HepG2 (cell line): ENCODE measurements around the gene NUB1. TPM values are rescaled to one million over a fixed set of nuclear protein-coding genes. Genes with fewer than 3 reads are reported as not detected.

ENCODE experiments used
- ATAC-seq: fragments of 200-7000 bp; cut with Tn5 transposase; 3 replicates; pipeline ENCODE4 v1.9.1; 2020; ENCODE audit warnings: mild to moderate bottlenecking, moderate library complexity
- BruUV-seq: library from RNA; stranded (reverse); fragments of 400-500 nt; replicated peaks from 2 replicates; lab custom pipeline; 2021; lab: Mats Ljungman, UMichigan
- CTCF ChIA-PET: fragments of 300-600 bp; formaldehyde crosslinking; extraction: SDS; loops from one replicate; lab custom pipeline; 2021; ENCODE audit warnings: low total read pairs, inconsistent platforms, low intra/inter-chr PET ratio; lab: Yijun Ruan, JAX
- POLR2A ChIA-PET: fragments of 350-600 bp; sonication (Branson Sonifier 250); formaldehyde crosslinking; loops from one replicate; lab custom pipeline; 2020; ENCODE audit warnings: antibody characterized with exemption, inconsistent platforms; lab: Yijun Ruan, JAX
- DNase-seq: peaks from one replicate; pipeline ENCODE4 v3.0.0-alpha.2; 2015; ENCODE audit warnings: low spot score
- FAIRE-seq: peaks from 3 replicates; lab custom pipeline; 2011; peaks lifted over from hg19 to GRCh38; lab: Jason Lieb, UNC
- H2AFZ ChIP-seq: one replicate; pipeline ENCODE4 v1.6.1; 2011; ENCODE audit warnings: low read length, inconsistent platforms
- H3K27ac ChIP-seq: fragments of 300-600 bp; 3 replicates; pipeline ENCODE4 v1.8.0; 2011; ENCODE audit warnings: mixed run types, mild to moderate bottlenecking, mixed read lengths, low read length, inconsistent platforms; ENCODE audit not compliant: insufficient read depth; ENCODE audit errors: extremely low read length
- H3K27me3 ChIP-seq, 2 experiments: fragments of 200-600 bp in 1 of 2; 2 replicates in 1 of 2; 3 replicates in 1 of 2; pipeline versions ENCODE4 v1.6.0 to v1.8.0; 2011; ENCODE audit warnings: low read length in 2 of 2, mild to moderate bottlenecking in 2 of 2, moderate library complexity in 2 of 2, inconsistent platforms in 1 of 2; ENCODE audit not compliant: insufficient read depth in 2 of 2, control insufficient read depth in 1 of 2
- H3K36me3 ChIP-seq, 2 experiments: fragments of 200-600 bp in 1 of 2; replicated peaks in 1 of 2; 2 replicates in 1 of 2; 3 replicates in 1 of 2; pipeline versions ENCODE4 v1.5.1 to v1.8.0; 2011; ENCODE audit warnings: low read length in 2 of 2, inconsistent platforms in 1 of 2; ENCODE audit not compliant: insufficient read depth in 2 of 2, control insufficient read depth in 1 of 2
- H3K4me1 ChIP-seq: 2 replicates; pipeline ENCODE4 v1.5.1; 2012; ENCODE audit warnings: low read length, inconsistent platforms; ENCODE audit not compliant: insufficient read depth
- H3K4me2 ChIP-seq: 2 replicates; pipeline ENCODE4 v1.6.0; 2011; ENCODE audit warnings: low read depth, low read length, inconsistent platforms
- H3K4me3 ChIP-seq, 3 experiments: fragments of 200-600 bp in 1 of 3; sonication (generic), shearing (Covaris generic) in 1 of 3; replicated peaks in 1 of 3; 2 replicates each; pipeline ENCODE4 v1.5.1; 2011 to 2016; ENCODE audit warnings: low read length in 3 of 3, inconsistent platforms in 2 of 3, low read depth in 2 of 3, mild to moderate bottlenecking in 2 of 3, control low read depth in 1 of 3, mixed read lengths in 1 of 3; ENCODE audit not compliant: insufficient read depth in 1 of 3
- H3K79me2 ChIP-seq: one replicate; pipeline ENCODE4 v1.6.1; 2011; ENCODE audit warnings: low read length, inconsistent platforms; ENCODE audit not compliant: insufficient read depth
- H3K9ac ChIP-seq: 2 replicates; pipeline ENCODE4 v1.6.0; 2011; ENCODE audit warnings: mild to moderate bottlenecking, low read depth, low read length, inconsistent platforms; ENCODE audit not compliant: insufficient read depth
- H3K9me3 ChIP-seq: 2 replicates; pipeline ENCODE4 v1.5.1; 2012; ENCODE audit warnings: mild to moderate bottlenecking, low read length
- H4K20me1 ChIP-seq: 2 replicates; pipeline ENCODE4 v1.6.0; 2011; ENCODE audit warnings: inconsistent platforms, mild to moderate bottlenecking, low read length, moderate library complexity; ENCODE audit not compliant: insufficient read depth
- ATF5 ChIP-seq: sonication (generic); formaldehyde crosslinking; IDR thresholded peaks from 2 replicates; pipeline ENCODE4 v1.4.0; 2020; ENCODE audit warnings: mild to moderate bottlenecking, low read depth, missing genetic modification reagents
- LCORL ChIP-seq, 2 experiments: fragments of 450-650 bp in 1 of 2; sonication (generic) in 1 of 2; formaldehyde crosslinking in 1 of 2; IDR thresholded peaks; 2 replicates each; pipeline versions ENCODE4 v1.5.0 to v1.6.1; 2017 to 2020; ENCODE audit warnings: antibody characterized with exemption in 1 of 2, missing genetic modification reagents in 1 of 2
- MED1 ChIP-seq: sonication (generic); formaldehyde crosslinking; IDR thresholded peaks from 2 replicates; pipeline ENCODE4 v1.4.0; 2020; ENCODE audit warnings: missing genetic modification reagents
- NCOA1 ChIP-seq: sonication (generic); formaldehyde crosslinking; IDR thresholded peaks from 2 replicates; pipeline ENCODE4 v1.9.0; 2021; ENCODE audit warnings: missing genetic modification reagents
- NFYC ChIP-seq: IDR thresholded peaks from 2 replicates; pipeline ENCODE4 v1.6.1; 2016; ENCODE audit warnings: missing genetic modification reagents, missing compliant biosample characterization
- RBFOX2 ChIP-seq: fragments of 200-400 bp; formaldehyde crosslinking; IDR thresholded peaks from 2 replicates; pipeline ENCODE4 v1.6.1; 2017; ENCODE audit warnings: low read depth, mild to moderate bottlenecking, low read length
- RBM39 ChIP-seq: fragments of 200-400 bp; formaldehyde crosslinking; IDR thresholded peaks from one replicate; pipeline ENCODE4 v1.6.1; 2018; ENCODE audit warnings: antibody characterized with exemption, mild to moderate bottlenecking, low read depth, low read length; ENCODE audit not compliant: poor library complexity, severe bottlenecking
- REPIN1 ChIP-seq: sonication (generic); formaldehyde crosslinking; IDR thresholded peaks from 2 replicates; pipeline ENCODE4 v1.8.0; 2022; ENCODE audit warnings: missing genetic modification reagents, low read depth, mild to moderate bottlenecking, borderline replicate concordance
- YY1 ChIP-seq: IDR thresholded peaks from 2 replicates; pipeline ENCODE4 v1.6.1; 2011; ENCODE audit warnings: low read length, low read depth, moderate library complexity, mild to moderate bottlenecking; ENCODE audit not compliant: insufficient read depth, insufficient replicate concordance
- ZNF678 ChIP-seq: sonication (generic); formaldehyde crosslinking; IDR thresholded peaks from 2 replicates; pipeline ENCODE4 v1.4.0; 2020; ENCODE audit warnings: mild to moderate bottlenecking, missing genetic modification reagents
- ZNF782 ChIP-seq: sonication (generic); formaldehyde crosslinking; IDR thresholded peaks from 2 replicates; pipeline ENCODE4 v1.4.0; 2020; ENCODE audit warnings: missing genetic modification reagents, mild to moderate bottlenecking, borderline replicate concordance
- ZNF784 ChIP-seq: sonication (generic); formaldehyde crosslinking; IDR thresholded peaks from 2 replicates; pipeline ENCODE4 v1.5.1; 2020; ENCODE audit warnings: missing genetic modification reagents, mild to moderate bottlenecking, borderline replicate concordance
- WGBS: methylation state at CpG from one replicate; pipeline ENCODE4 v1.1.6; 2017; ENCODE audit warnings: low lambda C conversion rate; 5-methylcytosine and 5-hydroxymethylcytosine counted together
- in situ Hi-C: cut with HindIII; loops from 2 replicates; pipeline ENCODE4 v1.10.0; 2017; ENCODE audit warnings: low pct_unique_long_range_greater_than_20kb; ENCODE audit not compliant: extremely low pct_ligation_motif_present
- intact Hi-C: fragments of 100-400 bp; cut with micrococcal nuclease; formaldehyde crosslinking; loops from one replicate; pipeline ENCODE4 v1.10.0; 2022; ENCODE audit not compliant: unreplicated experiment
- polyA plus RNA-seq, 8 experiments: library from polyadenylated mRNA; depleted of rRNA in 3 of 8; stranded (reverse) in 7 of 8; unstranded in 1 of 8; fragments of >200 nt; fragmentation: Illumina TruSeq in 4 of 8; extraction: Trizol in 4 of 8; gene quantifications; 2 replicates each; pipeline versions ENCODE4 v1.2.1 to v1.2.3, GENCODE V29; 2011 to 2016; ENCODE audit warnings: low read depth in 4 of 8, missing spikeins in 1 of 8, mixed read lengths in 1 of 8; ENCODE audit not compliant: insufficient read depth in 1 of 8
- total RNA-seq, 5 experiments: library from RNA; depleted of rRNA; stranded (reverse); fragments of >200 nt; fragmentation: Illumina TruSeq; extraction: Trizol; gene quantifications; 2 replicates each; pipeline ENCODE4 v1.2.3, GENCODE V29; 2016; ENCODE audit warnings: low read depth in 1 of 5
- TF ChIP-seq, protein P1 (sequence below): sonication (generic); formaldehyde crosslinking; IDR thresholded peaks from 2 replicates; pipeline ENCODE4 v1.4.0; 2020; ENCODE audit warnings: missing genetic modification reagents
- TF ChIP-seq, protein P2 (sequence below): sonication (generic); formaldehyde crosslinking; IDR thresholded peaks from 2 replicates; pipeline ENCODE4 v1.5.1; 2020; ENCODE audit warnings: mild to moderate bottlenecking, missing genetic modification reagents, borderline replicate concordance

Gene NUB1
- total and polyA plus RNA-seq, 2 of the 13 experiments (the other 11 are each of a cell fraction or from before 2014, with no cell fraction given): 27.1 to 37.0 TPM

DNA sequence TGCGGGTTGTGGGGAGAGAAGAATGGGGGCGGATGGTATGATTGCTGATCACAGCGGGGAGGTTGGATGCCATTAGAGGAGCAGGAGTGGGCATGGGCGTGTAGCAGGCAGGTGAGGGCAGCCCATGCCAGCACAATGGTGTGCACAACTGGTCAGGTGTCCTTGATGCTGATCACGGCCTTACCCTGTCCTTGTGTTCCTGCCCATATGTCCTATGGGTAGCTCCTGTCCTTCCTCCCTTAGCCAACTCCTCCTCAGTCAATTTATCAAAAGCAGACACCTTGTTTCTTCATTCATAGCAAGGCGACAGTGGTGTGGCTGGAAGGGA, 37.5 kb downstream of the NUB1 start:
- H3K9ac ChIP-seq: no peak overlapping the region
- ATAC-seq: no peak; the same call in 2 of the 3 replicates
- no peaks in the 10 kb centered on the region for H3K9me3 ChIP-seq
- no peak overlapping the region for H3K4me3 ChIP-seq
- no peak for DNase-seq
- H3K79me2 ChIP-seq: no peaks in the 10 kb centered on the region
- no peak overlapping the region for H3K4me2 ChIP-seq
- BruUV-seq: no TSS peak
- H4K20me1 ChIP-seq: no peaks in the 10 kb centered on the region; the same call in 1 of the 2 replicates
- no peak overlapping the region for H2AFZ ChIP-seq
- CTCF ChIA-PET: no interaction called here
- peaks cover 1 to 30% of the 10 kb centered on the region in 2 experiments; a peak in 3 of 5 replicates for H3K36me3 ChIP-seq
- intact Hi-C loops (no loop called here), in situ Hi-C loops (no loop called here)
- H3K27ac ChIP-seq: no peak overlapping the region
- POLR2A ChIA-PET: no interaction called here
- H3K4me1 ChIP-seq: no peaks in the 10 kb centered on the region
- no peak for FAIRE-seq
- H3K27me3 ChIP-seq: peaks cover 3 to 25% of the 10 kb centered on the region in 2 experiments
- whole genome bisulfite sequencing: 89% methylated on average over 6 of the region's 6 CpGs
- TF ChIP-seq, protein P1, sequence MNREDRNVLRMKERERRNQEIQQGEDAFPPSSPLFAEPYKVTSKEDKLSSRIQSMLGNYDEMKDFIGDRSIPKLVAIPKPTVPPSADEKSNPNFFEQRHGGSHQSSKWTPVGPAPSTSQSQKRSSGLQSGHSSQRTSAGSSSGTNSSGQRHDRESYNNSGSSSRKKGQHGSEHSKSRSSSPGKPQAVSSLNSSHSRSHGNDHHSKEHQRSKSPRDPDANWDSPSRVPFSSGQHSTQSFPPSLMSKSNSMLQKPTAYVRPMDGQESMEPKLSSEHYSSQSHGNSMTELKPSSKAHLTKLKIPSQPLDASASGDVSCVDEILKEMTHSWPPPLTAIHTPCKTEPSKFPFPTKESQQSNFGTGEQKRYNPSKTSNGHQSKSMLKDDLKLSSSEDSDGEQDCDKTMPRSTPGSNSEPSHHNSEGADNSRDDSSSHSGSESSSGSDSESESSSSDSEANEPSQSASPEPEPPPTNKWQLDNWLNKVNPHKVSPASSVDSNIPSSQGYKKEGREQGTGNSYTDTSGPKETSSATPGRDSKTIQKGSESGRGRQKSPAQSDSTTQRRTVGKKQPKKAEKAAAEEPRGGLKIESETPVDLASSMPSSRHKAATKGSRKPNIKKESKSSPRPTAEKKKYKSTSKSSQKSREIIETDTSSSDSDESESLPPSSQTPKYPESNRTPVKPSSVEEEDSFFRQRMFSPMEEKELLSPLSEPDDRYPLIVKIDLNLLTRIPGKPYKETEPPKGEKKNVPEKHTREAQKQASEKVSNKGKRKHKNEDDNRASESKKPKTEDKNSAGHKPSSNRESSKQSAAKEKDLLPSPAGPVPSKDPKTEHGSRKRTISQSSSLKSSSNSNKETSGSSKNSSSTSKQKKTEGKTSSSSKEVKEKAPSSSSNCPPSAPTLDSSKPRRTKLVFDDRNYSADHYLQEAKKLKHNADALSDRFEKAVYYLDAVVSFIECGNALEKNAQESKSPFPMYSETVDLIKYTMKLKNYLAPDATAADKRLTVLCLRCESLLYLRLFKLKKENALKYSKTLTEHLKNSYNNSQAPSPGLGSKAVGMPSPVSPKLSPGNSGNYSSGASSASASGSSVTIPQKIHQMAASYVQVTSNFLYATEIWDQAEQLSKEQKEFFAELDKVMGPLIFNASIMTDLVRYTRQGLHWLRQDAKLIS (CRISPR knock-in tag): no peak
- TF ChIP-seq REPIN1 (CRISPR knock-in tag): no peak
- no peak for TF ChIP-seq MED1 (CRISPR knock-in tag)
- TF ChIP-seq LCORL (IDR thresholded peaks at IDR 0.05): no peak
- TF ChIP-seq LCORL (CRISPR knock-in tag; IDR thresholded peaks at IDR 0.05): no peak
- no peak for TF ChIP-seq ATF5
- no peak for TF ChIP-seq RBFOX2
- no peak for TF ChIP-seq YY1
- no peak for TF ChIP-seq NCOA1 (CRISPR knock-in tag)
- no peak for TF ChIP-seq ZNF678 (CRISPR knock-in tag)
- TF ChIP-seq, protein P2, sequence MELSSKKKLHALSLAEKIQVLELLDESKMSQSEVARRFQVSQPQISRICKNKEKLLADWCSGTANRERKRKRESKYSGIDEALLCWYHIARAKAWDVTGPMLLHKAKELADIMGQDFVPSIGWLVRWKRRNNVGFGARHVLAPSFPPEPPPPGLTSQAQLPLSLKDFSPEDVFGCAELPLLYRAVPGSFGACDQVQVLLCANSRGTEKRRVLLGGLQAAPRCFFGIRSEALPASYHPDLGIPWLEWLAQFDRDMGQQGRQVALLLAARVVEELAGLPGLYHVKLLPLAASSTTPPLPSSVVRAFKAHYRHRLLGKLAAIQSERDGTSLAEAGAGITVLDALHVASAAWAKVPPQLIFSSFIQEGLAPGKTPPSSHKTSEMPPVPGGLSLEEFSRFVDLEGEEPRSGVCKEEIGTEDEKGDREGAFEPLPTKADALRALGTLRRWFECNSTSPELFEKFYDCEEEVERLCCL (CRISPR knock-in tag): no peak
- no peak for TF ChIP-seq NFYC (CRISPR knock-in tag)
- TF ChIP-seq RBM39: no peak
- no peak for TF ChIP-seq ZNF784 (CRISPR knock-in tag)
- no peak for TF ChIP-seq ZNF782 (CRISPR knock-in tag)
